HepG2 (cell line): ENCODE results near the gene RAD51AP1. TPM values are rescaled to one million over a fixed set of nuclear protein-coding genes. Genes with fewer than 3 reads are reported as not detected.

Source experiments
- BRCA1 ChIP-seq: sonication (generic); formaldehyde crosslinking; IDR thresholded peaks from 2 replicates; pipeline ENCODE4 v1.4.0; 2020; ENCODE audit warnings: missing genetic modification reagents
- CERS6 ChIP-seq: sonication (generic); formaldehyde crosslinking; IDR thresholded peaks from 2 replicates; pipeline ENCODE4 v1.5.0; 2020; ENCODE audit warnings: missing genetic modification reagents
- DDIT3 ChIP-seq: sonication (generic); formaldehyde crosslinking; IDR thresholded peaks from 2 replicates; pipeline ENCODE4 v1.4.0; 2020; ENCODE audit warnings: mild to moderate bottlenecking, missing genetic modification reagents
- MAF1 ChIP-seq: sonication (generic); formaldehyde crosslinking; IDR thresholded peaks from 2 replicates; pipeline ENCODE4 v1.5.0; 2020; ENCODE audit warnings: missing genetic modification reagents, borderline replicate concordance
- MAFF ChIP-seq: IDR thresholded peaks from 2 replicates; pipeline ENCODE4 v1.6.1; 2011; ENCODE audit warnings: low read depth, low read length, improper control_type of control experiment
- MLXIP ChIP-seq: sonication (generic); formaldehyde crosslinking; IDR thresholded peaks from 2 replicates; pipeline ENCODE4 v1.9.0; 2021; ENCODE audit warnings: missing genetic modification reagents, borderline replicate concordance
- PCBP1 ChIP-seq: fragments of 200-400 bp; formaldehyde crosslinking; IDR thresholded peaks from 2 replicates; pipeline ENCODE4 v1.6.1; 2017; ENCODE audit warnings: mild to moderate bottlenecking, low read depth, low read length, borderline replicate concordance
- PRDM15 ChIP-seq: sonication (generic); formaldehyde crosslinking; IDR thresholded peaks from 2 replicates; pipeline ENCODE4 v1.4.0; 2020; ENCODE audit warnings: missing genetic modification reagents
- SIX4 ChIP-seq: sonication (generic); formaldehyde crosslinking; IDR thresholded peaks from 2 replicates; pipeline ENCODE4 v1.4.0; 2020; ENCODE audit warnings: missing genetic modification reagents
- SMC3 ChIP-seq: IDR thresholded peaks from 2 replicates; pipeline ENCODE4 v1.6.1; 2011; ENCODE audit warnings: low read length, improper control_type of control experiment
- SNAPC2 ChIP-seq: sonication (generic); formaldehyde crosslinking; IDR thresholded peaks from 2 replicates; pipeline ENCODE4 v1.8.1; 2022; ENCODE audit warnings: mild to moderate bottlenecking, missing genetic modification reagents
- SP2 ChIP-seq: sonication (generic); formaldehyde crosslinking; IDR thresholded peaks from 2 replicates; pipeline ENCODE4 v1.5.1; 2020; ENCODE audit warnings: mild to moderate bottlenecking, missing genetic modification reagents
- TCF7L2 ChIP-seq: IDR thresholded peaks from 2 replicates; pipeline ENCODE4 v1.6.1; 2011; ENCODE audit warnings: mild to moderate bottlenecking, low read depth, low read length, moderate library complexity
- TEF ChIP-seq: sonication (generic); formaldehyde crosslinking; IDR thresholded peaks from 2 replicates; pipeline ENCODE4 v1.5.0; 2020; ENCODE audit warnings: missing genetic modification reagents
- ZNF362 ChIP-seq: sonication (generic); formaldehyde crosslinking; IDR thresholded peaks from 2 replicates; pipeline ENCODE4 v1.4.0; 2020; ENCODE audit warnings: missing genetic modification reagents, mild to moderate bottlenecking, borderline replicate concordance
- ZNF552 ChIP-seq: sonication (generic); formaldehyde crosslinking; IDR thresholded peaks from 2 replicates; pipeline ENCODE4 v1.9.0; 2022; ENCODE audit warnings: missing genetic modification reagents, mild to moderate bottlenecking, borderline replicate concordance
- ZNF75D ChIP-seq: sonication (generic); formaldehyde crosslinking; IDR thresholded peaks from 2 replicates; pipeline ENCODE4 v1.8.1; 2023; ENCODE audit warnings: missing genetic modification reagents, mild to moderate bottlenecking, borderline replicate concordance
- ZSCAN20 ChIP-seq: sonication (generic); formaldehyde crosslinking; IDR thresholded peaks from 2 replicates; pipeline ENCODE4 v1.4.0; 2020; ENCODE audit warnings: missing genetic modification reagents, mild to moderate bottlenecking, borderline replicate concordance
- polyA plus RNA-seq, 8 experiments: library from polyadenylated mRNA; depleted of rRNA in 3 of 8; stranded (reverse) in 7 of 8; unstranded in 1 of 8; fragments of >200 nt; fragmentation: Illumina TruSeq in 4 of 8; extraction: Trizol in 4 of 8; gene quantifications; 2 replicates each; pipeline versions ENCODE4 v1.2.1 to v1.2.3, GENCODE V29; 2011 to 2016; ENCODE audit warnings: low read depth in 4 of 8, missing spikeins in 1 of 8, mixed read lengths in 1 of 8; ENCODE audit not compliant: insufficient read depth in 1 of 8
- total RNA-seq, 5 experiments: library from RNA; depleted of rRNA; stranded (reverse); fragments of >200 nt; fragmentation: Illumina TruSeq; extraction: Trizol; gene quantifications; 2 replicates each; pipeline ENCODE4 v1.2.3, GENCODE V29; 2016; ENCODE audit warnings: low read depth in 1 of 5

RAD51AP1 gene
- total and polyA plus RNA-seq, 2 of the 13 experiments (the other 11 are each of a cell fraction or from before 2014, with no cell fraction given) = 16.6 to 49.3 TPM

- peak; percentile 27; the same call in 1 of the 2 replicates for TF ChIP-seq PRDM15 (CRISPR knock-in tag)
- TF ChIP-seq DDIT3 (CRISPR knock-in tag) = no peak
- TF ChIP-seq PCBP1 = 0 out of 2 replicates have a peak, but pooled peaks have one; percentile 45
- no peak for TF ChIP-seq ZNF75D (CRISPR knock-in tag)
- peak; percentile 47; the same call in 1 of the 2 replicates for TF ChIP-seq MAFF
- TF ChIP-seq TCF7L2 = no peak
- peak; percentile 39; the same call in 1 of the 2 replicates for TF ChIP-seq ZNF362 (CRISPR knock-in tag)
- no peak for TF ChIP-seq SMC3
- TF ChIP-seq ZSCAN20 (CRISPR knock-in tag) = no peak
- TF ChIP-seq SP2 (CRISPR knock-in tag) = peak; percentile 94
- TF ChIP-seq SIX4 (CRISPR knock-in tag) = no peak
- TF ChIP-seq ZNF552 (CRISPR knock-in tag) = no peak
- TF ChIP-seq MLXIP (CRISPR knock-in tag) = no peak
- 0 out of 2 replicates have a peak, but pooled peaks have one; percentile 18 for TF ChIP-seq SNAPC2 (CRISPR knock-in tag)
- no peak for TF ChIP-seq BRCA1
- TF ChIP-seq CERS6 = no peak
- TF ChIP-seq TEF (CRISPR knock-in tag) = no peak
- TF ChIP-seq MAF1 (CRISPR knock-in tag) = no peak
Measured at GRCh38 chr12:4538207-4539160, at the start of gene RAD51AP1 (continued).
